B cell (primary cell): ENCODE measurements around the gene ARHGDIB.

Experiments used
- CTCF ChIP-seq: fragments of 200-600 bp; IDR thresholded peaks from one replicate; pipeline ENCODE4 v1.8.0; 2022; ENCODE audit warnings: antibody characterized with exemption, mild to moderate bottlenecking
- EZH2 ChIP-seq: IDR thresholded peaks from 2 replicates; pipeline ENCODE4 v1.6.1; 2012; ENCODE audit warnings: borderline replicate concordance, low read depth, mild to moderate bottlenecking, moderate library complexity, low read length; ENCODE audit not compliant: insufficient read depth, poor library complexity, severe bottlenecking

GRCh38 chr12:14937014-14937413, 24.4 kb downstream of the ARHGDIB start:
- TF ChIP-seq EZH2 (no peak), CTCF (no peak)
